Transverse colon (tissue), 4 donors: ENCODE data around the gene CYP2J2. TPM values are rescaled to one million over a fixed set of nuclear protein-coding genes. Genes with fewer than 3 reads are reported as not detected.
"Not testable (repeated sequence)": the region's sequence is repeated elsewhere in the genome, so short reads cannot be mapped to it uniquely, and the experiment has no call there.

Experiments
- DNase-seq: peaks from one replicate; pipeline ENCODE4 v3.0.0-alpha.2; 2019
- H3K27ac ChIP-seq, 4 donors: fragments of 200-600 bp; sonication (generic); 2 replicates each; pipeline ENCODE4 v1.5.1; 2016 to 2018; ENCODE audit warnings: inconsistent platforms in 4 of 4
- H3K27me3 ChIP-seq: fragments of 200-600 bp; sonication (generic); 2 replicates; pipeline ENCODE4 v1.5.1; 2017; ENCODE audit warnings: inconsistent platforms
- H3K36me3 ChIP-seq, 4 donors: fragments of 200-600 bp; sonication (generic); 2 replicates each; pipeline ENCODE4 v1.5.1; 2017 to 2019; ENCODE audit warnings: inconsistent platforms in 4 of 4
- H3K4me1 ChIP-seq, 4 donors: fragments of 200-600 bp; sonication (generic); 2 replicates each; pipeline ENCODE4 v1.5.1; 2017 to 2020; ENCODE audit warnings: inconsistent platforms in 4 of 4
- H3K4me3 ChIP-seq, 4 donors: fragments of 200-600 bp; sonication (generic); 1 replicate in 1 of 4; 2 replicates in 3 of 4; pipeline versions ENCODE4 v1.5.1 to v1.6.1; 2017 to 2019; ENCODE audit warnings: inconsistent platforms in 4 of 4
- H3K9me3 ChIP-seq, 2 donors: fragments of 200-600 bp; sonication (generic); 2 replicates each; pipeline ENCODE4 v1.5.1; 2017 to 2019; ENCODE audit warnings: inconsistent platforms in 2 of 2
- EP300 ChIP-seq: sonication (generic); formaldehyde crosslinking; IDR thresholded peaks from one replicate; pipeline ENCODE4 v1.6.1; 2017; ENCODE audit warnings: antibody characterized with exemption, low read depth
- POLR2A ChIP-seq: fragments of 450-650 bp; IDR thresholded peaks from one replicate; pipeline ENCODE4 v1.6.1; 2016; ENCODE audit warnings: antibody characterized with exemption, mild to moderate bottlenecking, moderate library complexity
- POLR2AphosphoS5 ChIP-seq, 3 donors: sonication (generic); formaldehyde crosslinking; IDR thresholded peaks; one replicate each; pipeline ENCODE4 v1.6.1; 2016; ENCODE audit warnings: antibody characterized with exemption in 3 of 3
- WGBS, 2 donors: methylation state at CpG; one replicate each; pipeline ENCODE4 v1.1.5; 2018; ENCODE audit warnings: low coverage in 1 of 2; 5-methylcytosine and 5-hydroxymethylcytosine counted together
- in situ Hi-C, 4 donors: fragments of 200-750 bp; cut with MboI; loops; one replicate each; pipeline versions ENCODE4 v1.15.0 to v1.15.1; 2017; ENCODE audit warnings: low sequenced_read_pairs in 3 of 4, low pct_ligation_motif_present in 1 of 4, low pct_unique_long_range_greater_than_20kb in 1 of 4
- intact Hi-C: fragments of 100-400 bp; cut with DNase I; formaldehyde crosslinking; loops from one replicate; pipeline ENCODE4 v1.15.1; 2023; ENCODE audit warnings: low total_unique reads
- total RNA-seq, 4 donors: library from RNA; depleted of rRNA; stranded (reverse); fragments of >200 nt; gene quantifications; one replicate each; pipeline ENCODE4 v1.1.0, GENCODE V29; 2016
- TF ChIP-seq, protein P1 (sequence below), 5 experiments: fragments of 200-600 bp in 3 of 5; fragments of 450-650 bp in 2 of 5; sonication (generic) in 3 of 5; IDR thresholded peaks; 1 replicate in 2 of 5; 2 replicates in 3 of 5; pipeline ENCODE4 v1.5.1; 2016 to 2017; ENCODE audit warnings: antibody characterized with exemption in 5 of 5, inconsistent platforms in 3 of 5, mild to moderate bottlenecking in 2 of 5, moderate library complexity in 1 of 5

CYP2J2 gene
- total RNA-seq, 4 donors from 2014 or later = 21.7 to 61.9 (median 42.5) TPM

DNA sequence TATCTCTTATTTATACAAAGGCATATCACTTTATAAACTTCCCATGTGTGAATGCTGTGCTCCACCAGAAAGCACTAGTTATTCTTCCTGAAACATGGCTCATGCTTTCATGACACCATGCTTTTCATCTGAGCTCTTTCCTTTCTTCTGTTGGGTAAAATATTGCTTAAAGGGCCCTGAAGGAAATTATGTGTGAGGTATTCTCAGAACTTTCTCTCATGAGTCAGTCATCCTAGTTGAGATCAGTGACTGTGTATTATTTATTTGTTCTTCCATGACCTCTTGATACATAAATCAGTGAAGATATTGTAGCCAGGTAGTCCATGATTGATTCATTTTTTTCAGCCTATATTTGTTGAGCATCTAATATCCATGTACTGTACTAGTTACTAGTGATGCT, 54.8 kb downstream of the CYP2J2 start:
- TF ChIP-seq POLR2A (no peak), EP300 (no peak), POLR2AphosphoS5 (IDR thresholded peaks at IDR 0.05) (no peak)
- TF ChIP-seq, protein P1, sequence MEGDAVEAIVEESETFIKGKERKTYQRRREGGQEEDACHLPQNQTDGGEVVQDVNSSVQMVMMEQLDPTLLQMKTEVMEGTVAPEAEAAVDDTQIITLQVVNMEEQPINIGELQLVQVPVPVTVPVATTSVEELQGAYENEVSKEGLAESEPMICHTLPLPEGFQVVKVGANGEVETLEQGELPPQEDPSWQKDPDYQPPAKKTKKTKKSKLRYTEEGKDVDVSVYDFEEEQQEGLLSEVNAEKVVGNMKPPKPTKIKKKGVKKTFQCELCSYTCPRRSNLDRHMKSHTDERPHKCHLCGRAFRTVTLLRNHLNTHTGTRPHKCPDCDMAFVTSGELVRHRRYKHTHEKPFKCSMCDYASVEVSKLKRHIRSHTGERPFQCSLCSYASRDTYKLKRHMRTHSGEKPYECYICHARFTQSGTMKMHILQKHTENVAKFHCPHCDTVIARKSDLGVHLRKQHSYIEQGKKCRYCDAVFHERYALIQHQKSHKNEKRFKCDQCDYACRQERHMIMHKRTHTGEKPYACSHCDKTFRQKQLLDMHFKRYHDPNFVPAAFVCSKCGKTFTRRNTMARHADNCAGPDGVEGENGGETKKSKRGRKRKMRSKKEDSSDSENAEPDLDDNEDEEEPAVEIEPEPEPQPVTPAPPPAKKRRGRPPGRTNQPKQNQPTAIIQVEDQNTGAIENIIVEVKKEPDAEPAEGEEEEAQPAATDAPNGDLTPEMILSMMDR (IDR thresholded peaks at IDR 0.05) = no peak
- Histone ChIP-seq H3K27ac (no peak overlapping the region), H3K36me3 (peaks cover 0 to 11% (median 0%) of the 10 kb centered on the region in 4 donors), H3K9me3 (no peaks in the 10 kb centered on the region), H3K4me1 (peaks cover 0 to 2% (median under 1%) of the 10 kb centered on the region in 4 donors), H3K27me3 (no peaks in the 10 kb centered on the region), H3K4me3 (no peak overlapping the region)
- no peak for DNase-seq
- in situ Hi-C loops = no loop called here
- intact Hi-C loops = no loop called here

DNA sequence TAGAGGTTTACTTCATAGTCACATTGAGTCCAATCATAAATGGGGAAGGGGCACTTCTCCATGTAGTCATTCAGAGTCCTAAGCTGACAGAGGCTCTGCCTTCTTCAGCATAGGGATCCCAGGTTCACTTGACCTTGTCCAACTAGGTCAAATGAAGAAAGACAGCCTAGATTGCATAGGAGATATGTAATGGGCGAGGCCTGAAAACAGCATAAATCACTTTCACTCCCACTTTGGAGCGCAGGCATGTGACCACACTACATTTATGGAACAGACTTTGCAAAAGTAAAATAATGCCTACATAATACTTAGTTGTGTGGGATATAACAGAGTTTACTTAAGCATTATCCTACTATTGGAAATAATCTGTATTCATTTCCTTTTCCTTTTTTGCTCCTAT, 60.1 kb downstream of the CYP2J2 start:
- intact Hi-C loops (no loop called here), in situ Hi-C loops (no loop called here)
- DNase-seq = no peak
- Histone ChIP-seq H3K4me1 (peaks cover 0 to 14% (median 3%) of the 10 kb centered on the region in 4 donors), H3K27ac (peak overlapping the region in 1 of 4 donors; percentile 6), H3K36me3 (peaks cover 0 to 6% (median 0%) of the 10 kb centered on the region in 4 donors), H3K27me3 (no peaks in the 10 kb centered on the region), H3K4me3 (no peak overlapping the region), H3K9me3 (no peaks in the 10 kb centered on the region)
- 71 to 79% methylated on average over 2 of the region's 2 CpGs for WGBS, 2 donors
- TF ChIP-seq EP300 (no peak), POLR2AphosphoS5 (IDR thresholded peaks at IDR 0.05) (no peak), POLR2A (no peak)
- TF ChIP-seq, protein P1 (IDR thresholded peaks at IDR 0.05) = no peak

DNA sequence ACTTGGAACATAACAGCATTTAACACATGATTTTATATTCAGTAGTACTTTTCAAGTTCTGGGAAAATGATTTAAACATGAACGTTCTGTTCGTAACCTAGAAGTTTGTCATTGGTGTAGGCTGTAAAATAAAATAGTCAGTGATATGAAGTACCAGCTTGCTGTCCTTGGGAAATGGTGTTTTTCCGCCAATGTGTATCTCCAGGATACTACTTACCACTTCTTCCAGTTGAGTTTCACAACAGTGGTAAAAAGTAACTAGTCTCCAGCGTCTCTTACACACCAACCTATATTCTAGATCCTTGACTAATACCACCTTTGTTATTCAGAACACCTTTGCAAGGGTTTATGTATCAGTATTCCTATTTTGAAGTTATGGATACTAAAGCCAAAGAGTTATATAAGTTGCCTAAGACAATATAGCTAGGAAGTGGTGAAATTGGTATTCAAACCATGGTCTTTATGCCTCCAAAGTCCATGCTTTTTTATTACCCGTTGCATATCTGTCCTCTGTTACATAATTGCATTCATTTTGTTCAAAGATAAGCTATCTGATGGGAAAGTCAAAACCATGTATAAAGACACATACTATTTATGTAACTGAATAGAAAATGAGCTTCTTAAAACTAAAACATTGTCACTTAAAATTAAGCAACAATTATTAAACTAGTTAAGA, 68.8 kb downstream of the CYP2J2 start:
- peak overlapping the region; percentile 77 to 85 (median 81) for H3K27ac ChIP-seq
- peaks cover 0 to 4% of the 10 kb centered on the region in 2 donors for H3K9me3 ChIP-seq
- WGBS, 2 donors = 42 to 53% methylated on average over 5 of the region's 5 CpGs
- no peak overlapping the region for H3K4me3 ChIP-seq
- H3K4me1 ChIP-seq = peaks cover 0 to 43% (median 17%) of the 10 kb centered on the region in 4 donors
- H3K36me3 ChIP-seq = no peaks in the 10 kb centered on the region
- DNase-seq = no peak
- no peaks in the 10 kb centered on the region for H3K27me3 ChIP-seq
- intact Hi-C loops = no loop called here
- in situ Hi-C loops = no loop called here
- TF ChIP-seq POLR2AphosphoS5 (IDR thresholded peaks at IDR 0.05) (peak in 1 of 3 donors; percentile 47), EP300 (no peak), POLR2A (no peak)
- TF ChIP-seq, protein P1 (IDR thresholded peaks at IDR 0.05) = no peak

DNA sequence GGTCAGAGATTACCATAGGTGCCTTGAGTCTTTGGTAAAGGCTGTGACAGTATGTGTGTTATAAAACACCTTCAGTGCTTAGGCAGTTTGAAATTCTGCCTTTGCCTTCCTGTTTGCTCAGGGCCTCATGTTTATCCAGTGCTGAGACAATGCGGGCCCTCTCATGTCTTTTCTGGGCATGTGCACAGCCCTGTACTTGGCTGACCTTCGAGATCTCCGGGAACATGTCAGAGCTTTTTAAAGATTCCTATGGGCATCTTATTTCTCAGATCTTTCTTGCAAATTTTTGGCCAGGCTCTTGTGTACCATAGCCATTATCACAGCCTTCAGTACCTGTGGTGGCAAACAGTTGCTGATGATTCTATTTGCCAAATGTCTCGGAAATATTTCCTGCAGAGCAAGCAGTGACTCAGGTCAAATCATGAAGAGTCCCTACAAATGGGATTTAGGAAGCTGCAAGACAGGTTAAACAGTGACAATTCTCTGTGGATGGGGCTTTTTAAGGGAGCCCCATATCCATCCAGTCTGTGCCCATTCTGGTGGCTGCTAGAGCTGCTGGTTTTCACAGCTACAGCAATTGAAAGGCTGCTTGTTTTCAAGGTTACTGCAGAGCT, 69.7 kb downstream of the CYP2J2 start:
- no peaks in the 10 kb centered on the region for H3K27me3 ChIP-seq
- peak overlapping the region; percentile 77 to 85 (median 81) for H3K27ac ChIP-seq
- H3K36me3 ChIP-seq = no peaks in the 10 kb centered on the region
- intact Hi-C loops (no loop called here), in situ Hi-C loops (no loop called here)
- peaks cover 0 to 4% of the 10 kb centered on the region in 2 donors for H3K9me3 ChIP-seq
- peak; percentile 61 for DNase-seq
- H3K4me3 ChIP-seq = no peak overlapping the region
- WGBS, 2 donors = 43 to 77% methylated on average over 3 to 4 of the region's 4 CpGs
- TF ChIP-seq EP300 (no peak), POLR2AphosphoS5 (IDR thresholded peaks at IDR 0.05) (no peak), POLR2A (no peak)
- TF ChIP-seq, protein P1 (IDR thresholded peaks at IDR 0.05) = no peak
- peaks cover 0 to 43% (median 17%) of the 10 kb centered on the region in 4 donors for H3K4me1 ChIP-seq

DNA sequence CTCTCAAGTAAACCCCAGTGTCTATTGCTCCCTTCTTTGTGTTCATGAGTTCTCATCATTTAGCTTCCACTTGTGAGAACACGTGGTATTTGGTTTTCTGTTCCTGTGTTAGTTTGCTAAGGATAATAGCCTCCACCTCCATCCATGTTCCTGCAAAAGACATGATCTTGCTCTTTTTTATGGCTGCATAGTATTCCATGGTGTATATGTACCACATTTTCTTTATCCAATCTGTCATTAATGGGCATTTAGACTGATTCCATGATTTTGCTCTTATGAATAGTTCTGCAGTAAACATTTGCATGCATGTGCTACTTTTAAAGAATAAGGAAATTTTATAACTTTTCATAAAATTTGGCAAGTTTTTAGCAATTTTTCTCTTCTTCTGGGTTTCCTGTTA, 71.3 kb downstream of the CYP2J2 start:
- DNase-seq, H3K27ac ChIP-seq, intact Hi-C loops, H3K9me3 ChIP-seq, H3K36me3 ChIP-seq, H3K4me3 ChIP-seq, H3K27me3 ChIP-seq, in situ Hi-C loops: not testable (repeated sequence)
- WGBS, 2 donors = 92 to 100% methylated on average over 1 of the region's 1 CpG
- peaks cover 0 to 39% (median 17%) of the 10 kb centered on the region in 4 donors for H3K4me1 ChIP-seq
